ENCODE measurements around the gene NCAN. TPM values are rescaled to one million over a fixed set of nuclear protein-coding genes. Genes with fewer than 3 reads are reported as not detected.

The NCAN gene
- not detected for total RNA-seq

- WGBS, 2 donors, result 10% methylated on average over 54 of the region's 54 CpGs
- intact Hi-C loops (cut with DNase I; ENCODE audit: low total_unique reads), result no loop called here
- H3K4me3 ChIP-seq (ENCODE audit: low read depth, poor library complexity, severe bottlenecking), result no peak within 1 kb of the TSS
- no peak for DNase-seq (ENCODE audit: low spot score in 2 of 2)
- TF ChIP-seq POLR2A (IDR thresholded peaks at IDR 0.05), result no peak
These were observed at the start of gene NCAN for GRCh38 chr19:19211499-19212420. NCAN (plus strand) TSS chr19:19211958; CDS start chr19:19216954, 4,996 bp downstream.

- intact Hi-C loops (cut with DNase I; ENCODE audit: low total_unique reads), result no loop called here
- no peak for DNase-seq (ENCODE audit: low spot score in 2 of 2)
- TF ChIP-seq CTCF (IDR thresholded peaks at IDR 0.05) (no peak), POLR2A (IDR thresholded peaks at IDR 0.05) (no peak)
- no peak overlapping the region for H3K4me3 ChIP-seq (ENCODE audit: low read depth, poor library complexity, severe bottlenecking)
- 86 to 92% methylated on average over 7 of the region's 7 CpGs for WGBS, 2 donors
These were observed 49.3 kb upstream of the NCAN start for GRCh38 chr19:19162495-19162894.

GRCh38 chr19:19165396-19165795, 46.4 kb upstream of the NCAN start:
- no peak overlapping the region for H3K4me3 ChIP-seq (ENCODE audit: low read depth, poor library complexity, severe bottlenecking)
- 100% methylated on average over 1 of the region's 1 CpG for WGBS, 2 donors
- TF ChIP-seq CTCF (IDR thresholded peaks at IDR 0.05), result no peak
- no peak for TF ChIP-seq POLR2A (IDR thresholded peaks at IDR 0.05)
- intact Hi-C loops (cut with DNase I; ENCODE audit: low total_unique reads), result no loop called here
- no peak for DNase-seq (ENCODE audit: low spot score in 2 of 2)

- no peak overlapping the region for H3K4me3 ChIP-seq (ENCODE audit: low read depth, poor library complexity, severe bottlenecking)
- no peak for TF ChIP-seq POLR2A (IDR thresholded peaks at IDR 0.05)
- TF ChIP-seq CTCF (IDR thresholded peaks at IDR 0.05), result no peak
- 90 to 94% methylated on average over 3 of the region's 3 CpGs for WGBS, 2 donors
- intact Hi-C loops (cut with DNase I; ENCODE audit: low total_unique reads), result no loop called here
- DNase-seq (ENCODE audit: low spot score in 2 of 2), result no peak
These were observed 44.1 kb upstream of the NCAN start for GRCh38 chr19:19167612-19168011.

GRCh38 chr19:19169236-19170052, 42.3 kb upstream of the NCAN start:
- no peak for DNase-seq (ENCODE audit: low spot score in 2 of 2)
- H3K4me3 ChIP-seq (ENCODE audit: low read depth, poor library complexity, severe bottlenecking), result no peak overlapping the region
- WGBS, 2 donors, result 81 to 85% methylated on average over 9 of the region's 9 CpGs
- no peak for TF ChIP-seq CTCF (IDR thresholded peaks at IDR 0.05)
- no peak for TF ChIP-seq POLR2A (IDR thresholded peaks at IDR 0.05)
- intact Hi-C loops (cut with DNase I; ENCODE audit: low total_unique reads), result no loop called here
